ENCODE measurements around the gene BAZ2B. TPM values are rescaled to one million over a fixed set of nuclear protein-coding genes. Genes with fewer than 3 reads are reported as not detected.

BAZ2B gene
- total RNA-seq, 1 donor from 2014 or later = 68.8 TPM

DNA sequence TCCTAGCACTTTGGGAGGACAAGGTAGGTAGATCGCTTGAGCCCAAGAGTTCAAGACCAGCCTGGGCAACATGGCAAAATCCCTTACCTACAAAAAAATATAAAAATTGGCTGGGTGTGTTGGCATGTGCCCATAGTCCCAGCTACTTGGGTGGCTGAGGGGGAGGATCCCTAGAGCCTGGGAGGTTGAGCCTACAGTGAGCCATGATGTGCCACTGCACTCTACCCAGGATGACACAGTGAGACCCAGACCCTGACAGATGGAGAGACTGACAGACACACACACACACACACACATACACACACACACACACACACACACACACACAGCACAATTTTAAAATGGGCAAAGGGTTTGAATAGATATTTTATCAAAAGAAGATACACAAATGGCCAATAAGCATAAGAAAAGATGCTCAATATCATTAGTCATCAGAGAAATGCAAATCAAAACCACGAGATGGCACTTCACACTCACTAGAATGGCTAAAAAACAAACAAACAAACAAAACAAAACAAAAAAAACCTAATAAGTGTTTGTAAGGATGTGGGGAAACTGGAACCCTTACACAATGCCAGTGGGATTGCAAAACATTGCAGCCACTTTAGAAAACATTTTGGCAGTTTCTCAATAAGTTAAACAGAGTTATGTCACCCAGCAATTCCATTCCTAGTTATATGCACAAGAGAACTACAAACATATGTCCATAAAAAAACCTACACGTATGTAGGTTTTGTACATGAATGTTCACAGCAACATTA is 42.3 kb downstream of the BAZ2B start:
- DNase-seq (ENCODE audit: low read depth in 2 of 2) = no peak

DNA sequence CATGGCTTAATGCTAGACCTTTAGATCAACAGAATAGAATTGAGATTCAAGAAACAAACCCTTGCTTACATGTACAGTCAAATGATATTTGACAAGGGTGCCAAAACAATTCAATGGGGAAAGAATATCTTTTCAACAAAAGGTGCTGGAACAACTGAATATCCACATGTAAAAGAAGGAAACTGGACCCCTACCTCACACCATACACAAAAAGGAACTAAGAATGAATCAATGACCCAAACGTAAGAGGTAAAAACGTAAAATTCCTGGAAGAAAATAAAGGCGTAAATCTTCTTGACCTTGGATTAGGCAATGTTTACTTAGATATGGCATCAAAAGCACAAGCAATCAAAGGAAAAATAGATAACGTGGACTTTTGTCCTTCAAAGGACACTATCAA is 43.1 kb downstream of the BAZ2B start:
- no peak for DNase-seq (ENCODE audit: low read depth in 2 of 2)

DNA sequence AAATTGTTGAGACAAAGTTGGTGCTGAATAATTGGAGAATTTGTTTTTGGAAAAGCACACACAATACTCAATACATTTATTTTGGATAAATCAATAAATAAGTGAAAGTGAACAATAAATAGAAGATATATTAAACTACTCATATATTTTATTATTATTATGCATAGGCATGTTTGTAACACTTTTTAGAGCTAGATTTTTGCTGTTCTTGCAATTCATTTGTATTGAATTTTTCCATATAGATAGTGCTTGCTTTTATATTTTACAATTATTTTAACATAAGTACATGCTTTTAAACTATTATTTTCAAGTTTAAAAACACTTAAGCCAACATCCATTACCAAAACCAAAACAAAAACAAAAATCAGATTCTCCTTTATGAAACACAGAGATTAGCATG is 43.9 kb downstream of the BAZ2B start:
- DNase-seq (ENCODE audit: low read depth in 2 of 2) = no peak

DNA sequence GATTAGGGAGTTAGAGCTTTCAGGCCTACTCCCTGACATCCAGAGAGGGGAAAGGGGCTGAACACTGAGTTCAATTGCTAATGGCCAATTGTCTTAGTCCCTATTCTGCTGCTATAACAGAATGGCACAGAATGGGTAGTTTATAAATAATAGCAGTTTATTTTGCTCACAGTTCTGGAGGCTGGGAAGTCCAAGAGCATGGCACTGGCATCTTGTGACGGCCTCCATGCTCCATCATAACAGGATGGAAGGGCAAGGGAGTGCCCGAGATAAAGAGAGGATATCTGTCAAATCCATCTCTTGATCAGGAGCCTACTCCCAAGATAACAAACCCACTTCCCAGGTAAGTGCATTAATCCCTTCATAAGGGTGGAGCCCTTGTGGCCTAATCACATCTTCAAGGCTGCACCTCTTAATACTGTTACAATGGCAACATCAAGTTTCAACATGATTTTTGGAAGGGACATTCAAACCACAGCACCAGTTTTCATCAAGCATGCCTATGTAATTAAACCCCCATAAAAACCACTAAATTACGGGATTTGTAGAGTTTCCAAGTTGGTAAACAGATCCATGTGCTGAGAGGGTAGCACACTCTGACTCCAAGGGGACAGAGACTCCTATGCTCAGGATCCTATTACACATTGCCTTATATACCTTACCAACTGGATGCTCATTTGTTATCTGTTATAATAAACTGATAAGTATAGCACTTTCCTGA is 44.6 kb downstream of the BAZ2B start:
- no peak for DNase-seq (ENCODE audit: low read depth in 2 of 2)

DNA sequence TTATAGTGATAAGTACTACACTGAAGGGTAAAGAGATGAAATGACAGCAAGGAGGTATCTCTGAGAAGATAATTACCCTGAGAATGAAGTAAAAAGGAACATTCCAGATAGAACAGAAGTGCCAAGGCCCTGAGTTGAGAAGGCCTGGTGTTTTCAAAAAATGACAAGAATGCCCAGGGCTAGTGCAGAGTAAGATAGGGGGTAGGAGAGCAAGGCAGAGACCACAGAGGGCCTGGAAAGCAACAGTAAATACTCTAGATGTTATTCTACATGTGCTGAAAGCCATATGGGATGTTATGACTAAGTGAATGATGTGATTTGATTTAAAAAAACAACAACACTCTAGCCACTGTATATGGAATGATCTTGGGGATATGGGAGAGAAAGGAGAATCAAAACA is 52.3 kb downstream of the BAZ2B start:
- DNase-seq (ENCODE audit: low read depth in 2 of 2) = no peak

DNA sequence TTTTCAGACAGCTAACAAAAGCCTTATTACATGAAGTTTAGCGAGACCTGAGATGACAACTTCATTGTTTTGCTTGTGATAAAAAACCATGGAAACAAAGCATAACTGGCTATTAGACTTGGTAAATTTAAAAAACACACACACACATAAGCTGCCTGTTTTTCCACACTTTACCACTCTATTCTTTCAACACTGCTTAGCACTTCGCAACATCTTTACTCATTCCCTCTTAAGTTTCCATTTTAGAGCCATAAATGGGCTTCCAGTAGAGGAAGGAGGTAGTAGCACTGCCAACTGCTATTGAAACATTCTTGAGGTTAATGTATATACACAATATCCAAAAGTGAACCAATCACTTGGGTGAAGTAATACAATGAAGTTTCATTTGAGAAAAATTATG is 54.1 kb downstream of the BAZ2B start:
- peak in 1 of 2 donors; percentile 15 for DNase-seq (ENCODE audit: low read depth in 2 of 2)

DNA sequence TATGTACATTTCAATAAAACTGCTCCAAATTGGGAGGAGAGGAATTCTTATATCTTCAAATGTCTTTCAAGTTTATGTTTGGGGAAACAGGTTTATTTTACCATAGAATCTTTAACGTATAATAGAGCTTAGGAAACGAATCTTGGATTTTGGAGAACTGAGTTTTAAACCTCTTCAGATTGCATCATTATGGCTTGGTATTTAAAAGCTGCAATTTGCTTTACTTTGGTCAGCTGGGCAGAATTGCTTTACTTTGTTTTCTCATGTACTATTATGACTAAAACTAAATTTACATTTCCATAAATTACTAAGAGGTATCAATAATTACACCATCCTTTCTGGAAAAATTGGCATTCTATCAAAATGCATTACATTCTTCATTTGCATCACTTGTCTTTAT is 54.6 kb downstream of the BAZ2B start:
- DNase-seq (ENCODE audit: low read depth in 2 of 2) = no peak

DNA sequence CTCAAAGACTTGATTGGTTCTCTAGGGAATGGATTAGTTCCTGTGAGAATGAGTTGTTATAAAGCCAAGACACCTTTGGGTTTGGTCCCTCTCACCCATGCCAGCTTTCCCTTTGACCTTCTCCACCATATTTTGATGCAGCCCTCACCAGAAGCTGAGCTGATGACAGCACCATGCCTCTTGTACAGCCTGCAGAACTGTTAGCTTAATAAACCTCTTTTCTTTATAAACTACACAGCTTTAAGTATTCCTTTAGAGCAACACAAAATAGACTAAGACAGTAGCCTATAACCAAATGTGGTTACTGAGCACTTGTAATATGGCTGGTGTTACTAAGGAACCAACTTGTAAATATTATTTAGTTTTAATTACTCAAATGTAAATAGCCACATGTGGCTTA is 55.1 kb downstream of the BAZ2B start:
- DNase-seq (ENCODE audit: low read depth in 2 of 2) = no peak

DNA sequence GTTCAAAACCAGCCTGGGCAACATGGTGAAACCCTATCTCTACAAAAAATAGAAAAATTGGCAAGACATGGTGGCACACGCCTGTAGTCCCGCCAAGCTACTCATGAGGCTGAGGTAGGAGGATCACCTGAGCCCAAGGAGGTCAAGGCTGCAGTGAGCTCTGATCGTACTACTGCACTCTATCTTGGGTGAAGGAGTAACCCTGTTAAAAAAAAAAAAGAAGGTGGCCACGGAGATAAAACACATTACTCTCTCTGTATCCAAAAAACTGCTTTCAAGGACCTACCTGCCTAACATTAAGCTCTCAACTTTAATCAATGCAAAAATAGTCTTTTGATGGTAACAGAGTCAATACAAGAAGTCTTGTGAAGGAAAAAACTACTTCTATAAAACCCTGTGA is 57.3 kb downstream of the BAZ2B start:
- DNase-seq (ENCODE audit: low read depth in 2 of 2) = no peak

DNA sequence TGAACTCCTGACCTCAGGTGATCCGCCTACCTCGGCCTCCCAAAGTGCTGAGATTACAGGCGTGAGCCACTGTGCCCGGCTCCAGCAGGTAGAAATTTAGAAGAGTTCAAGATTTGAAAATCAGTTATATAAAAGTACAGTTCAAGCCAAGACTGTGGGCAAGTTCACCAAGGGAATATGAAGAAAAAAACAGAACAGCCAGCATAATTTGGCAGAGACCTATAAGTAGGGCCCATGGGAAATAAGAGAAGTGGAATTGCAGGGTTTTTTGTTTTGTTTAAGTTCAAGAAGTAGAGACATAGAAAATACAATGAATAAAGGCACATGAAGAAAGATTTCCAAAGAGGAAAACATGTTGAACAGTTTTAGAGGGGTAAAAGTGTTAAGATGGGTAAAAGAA is 57.9 kb downstream of the BAZ2B start:
- no peak for DNase-seq (ENCODE audit: low read depth in 2 of 2)

DNA sequence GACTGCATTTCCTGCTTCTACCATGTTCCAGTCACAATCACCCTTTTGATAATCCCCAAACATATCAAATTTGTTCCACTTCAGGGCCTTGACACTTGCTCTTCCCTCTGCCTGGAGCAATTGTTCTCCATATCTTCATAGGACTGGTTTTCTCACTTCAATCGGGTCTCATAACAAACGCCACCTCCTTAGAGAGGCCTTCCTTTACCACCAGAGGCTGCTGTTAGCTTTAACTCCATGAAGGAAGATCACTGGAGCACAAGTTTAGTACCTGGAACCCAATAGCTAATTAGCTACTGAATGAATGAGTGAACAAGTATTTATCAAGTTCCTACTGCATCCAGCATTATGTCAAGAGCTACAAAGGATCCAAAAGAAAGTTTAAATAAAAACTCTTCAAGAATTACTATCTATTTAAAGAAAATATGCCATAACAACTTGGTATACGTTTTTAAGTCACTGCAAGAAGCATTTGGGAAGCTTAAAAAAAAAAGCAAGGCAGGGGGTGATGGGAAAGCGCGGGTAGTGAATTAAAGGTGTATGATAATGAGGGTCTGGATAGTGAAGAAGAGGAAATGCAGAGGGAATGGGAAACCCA is 58.8 kb downstream of the BAZ2B start:
- peak; percentile 9 to 14 for DNase-seq (ENCODE audit: low read depth in 2 of 2)

DNA sequence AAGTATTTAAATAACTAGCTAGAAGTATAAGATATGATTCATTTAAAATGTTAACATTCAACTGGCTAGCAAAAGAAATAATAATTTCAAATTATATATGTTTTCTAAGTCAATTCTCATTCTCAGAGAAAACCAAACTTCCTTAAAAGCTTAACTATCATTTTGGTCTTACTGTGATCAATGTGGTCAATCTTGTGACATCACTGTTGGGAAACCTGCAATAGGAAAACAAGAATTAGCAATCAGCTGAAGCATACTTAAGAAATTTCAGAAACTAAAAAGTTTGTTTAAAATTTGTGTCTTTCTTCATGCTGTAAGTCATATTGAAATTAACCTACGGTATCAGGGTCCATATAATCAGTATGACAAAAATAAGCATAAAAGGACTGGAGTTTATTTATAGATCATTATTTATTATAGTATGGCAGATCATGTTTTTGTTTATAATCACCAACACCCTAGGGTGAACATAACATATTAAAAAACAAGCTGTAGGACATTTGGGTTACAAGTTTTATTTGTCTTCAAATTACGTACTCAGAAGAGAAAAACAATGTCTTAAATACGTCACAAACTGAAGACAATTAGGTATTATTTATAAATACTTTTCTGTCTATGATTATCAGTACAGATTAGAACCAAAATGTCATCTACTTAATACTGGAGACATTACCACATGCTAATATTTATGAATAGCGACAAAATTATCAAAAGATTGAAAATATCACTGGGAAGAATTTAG is 60.5 kb downstream of the BAZ2B start:
- DNase-seq (ENCODE audit: low read depth in 2 of 2) = no peak

DNA sequence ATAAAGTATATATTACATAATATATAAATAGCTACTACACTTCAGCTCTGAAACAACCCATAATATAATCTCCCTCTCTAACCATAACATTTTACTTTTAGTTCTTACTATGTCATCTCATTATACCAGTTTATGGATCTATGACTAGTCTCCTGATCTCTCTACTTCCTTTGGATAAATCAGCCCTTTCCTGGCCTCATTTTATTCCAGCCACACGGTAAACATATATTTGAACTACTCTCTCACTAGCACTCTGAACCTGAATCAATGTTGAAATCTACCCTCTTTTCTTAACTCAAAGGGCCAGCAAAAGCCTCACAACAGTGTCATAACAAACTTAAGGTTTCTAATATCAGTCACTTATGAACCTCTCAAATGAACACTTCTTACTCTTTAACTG is 62.6 kb downstream of the BAZ2B start:
- DNase-seq (ENCODE audit: low read depth in 2 of 2) = peak in 1 of 2 donors; percentile 14

DNA sequence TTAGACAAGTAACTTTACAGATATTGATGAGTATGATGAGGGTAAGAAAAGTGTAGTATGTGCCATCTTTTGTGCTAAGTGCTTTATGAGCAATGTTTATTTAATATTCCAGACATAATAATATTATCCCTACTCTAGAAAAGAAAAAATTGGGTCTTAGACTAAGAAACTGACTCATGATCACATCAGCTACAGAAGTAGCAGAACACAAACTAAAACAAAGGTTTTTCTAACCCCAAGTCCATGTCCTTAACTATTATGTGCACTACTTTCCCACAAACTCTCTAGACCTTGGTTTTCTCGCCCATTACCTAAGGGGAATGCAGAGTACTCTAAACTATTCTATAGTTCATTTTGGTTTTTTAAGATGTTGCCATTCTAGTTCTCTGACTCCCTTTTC is 64.5 kb downstream of the BAZ2B start:
- DNase-seq (ENCODE audit: low read depth in 2 of 2) = peak in 1 of 2 donors; percentile 8

DNA sequence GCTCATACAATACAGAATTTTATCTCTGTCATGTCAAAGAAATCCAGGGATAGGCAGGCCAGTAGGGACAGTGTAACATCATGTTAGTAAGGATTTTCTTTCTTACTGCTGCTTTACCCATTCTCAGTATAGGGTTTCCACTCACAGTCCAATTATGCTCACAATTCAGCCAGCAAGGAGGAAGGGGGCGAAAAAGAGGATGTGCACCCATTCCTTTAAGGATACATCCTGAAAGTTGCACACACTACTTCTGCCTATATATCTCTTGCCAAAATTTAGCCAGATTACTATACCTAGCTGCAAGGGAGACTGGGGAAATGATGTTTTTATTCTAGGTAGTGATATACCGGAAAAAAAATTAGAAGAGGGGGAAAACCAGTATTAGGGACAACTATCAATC is 66.1 kb downstream of the BAZ2B start:
- DNase-seq (ENCODE audit: low read depth in 2 of 2) = no peak

DNA sequence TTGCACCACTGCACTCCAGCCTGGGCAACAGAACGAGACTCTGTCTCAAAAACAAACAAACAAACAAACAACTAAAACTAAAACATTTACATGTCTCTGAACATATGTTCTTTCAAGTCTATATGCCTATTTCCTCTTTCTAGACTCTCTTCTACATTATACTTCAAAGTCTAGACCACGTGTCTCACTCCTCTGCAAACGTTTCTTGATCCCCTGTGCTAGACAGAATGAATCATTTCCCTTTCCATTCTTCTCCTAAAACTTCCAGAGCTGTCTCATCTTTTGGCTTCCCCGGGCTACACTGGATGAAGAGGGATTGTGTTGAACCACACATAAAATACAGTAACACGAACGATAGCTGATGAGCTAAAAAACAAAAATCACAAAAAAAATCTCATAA is 67.1 kb downstream of the BAZ2B start:
- DNase-seq (ENCODE audit: low read depth in 2 of 2) = peak in 1 of 2 donors; percentile 80

DNA sequence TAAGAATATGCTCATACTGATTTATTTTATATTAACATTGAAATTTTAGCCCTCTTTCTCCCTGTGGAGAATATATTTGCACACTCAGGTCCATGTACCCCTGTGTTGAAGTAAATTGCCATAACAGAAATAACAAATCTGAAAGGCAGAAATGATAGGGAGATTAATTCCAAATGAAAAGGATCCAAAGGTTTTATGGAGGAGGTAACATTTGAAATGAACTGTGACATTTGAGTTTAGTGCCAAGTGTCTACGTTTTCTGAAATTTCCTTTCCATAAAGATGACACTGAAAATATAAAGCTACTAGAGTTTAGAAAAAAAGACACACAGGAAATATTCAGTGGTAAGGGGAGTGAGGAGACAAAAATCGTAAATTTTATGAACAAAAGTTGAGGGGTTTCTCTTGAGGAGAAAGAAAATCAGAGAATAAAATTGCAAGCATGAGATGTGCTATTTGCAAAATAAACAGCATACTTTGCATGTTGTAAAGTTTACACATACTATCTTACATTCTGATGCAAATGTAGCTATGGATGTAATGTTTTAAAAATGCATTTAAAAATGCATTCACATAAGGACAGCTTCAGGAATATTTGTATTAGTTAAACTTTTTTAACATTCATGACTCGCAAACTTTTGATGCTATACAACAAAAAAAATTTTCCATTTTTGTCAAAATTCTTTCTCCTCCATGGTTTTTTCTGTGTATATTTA is 69.5 kb downstream of the BAZ2B start:
- DNase-seq (ENCODE audit: low read depth in 2 of 2) = no peak

DNA sequence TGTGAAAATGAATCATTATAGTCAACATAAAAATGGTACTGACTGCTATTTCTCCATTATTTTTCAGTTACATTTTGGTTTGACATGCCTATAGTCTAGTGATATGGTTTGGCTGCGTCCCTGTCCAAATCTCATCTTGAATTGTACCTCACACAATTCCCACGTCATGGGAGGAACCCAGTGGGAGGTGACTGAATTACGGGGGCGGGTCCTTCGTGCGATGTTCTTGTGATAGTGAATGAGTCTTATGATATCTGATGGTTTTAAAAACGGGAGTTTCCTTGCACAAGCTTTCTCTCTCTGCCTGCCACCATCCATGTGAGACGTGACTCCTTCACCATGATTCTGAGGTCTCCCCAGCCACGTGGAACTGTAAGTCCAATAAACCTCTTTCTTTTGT is 70.3 kb downstream of the BAZ2B start:
- DNase-seq (ENCODE audit: low read depth in 2 of 2) = no peak

DNA sequence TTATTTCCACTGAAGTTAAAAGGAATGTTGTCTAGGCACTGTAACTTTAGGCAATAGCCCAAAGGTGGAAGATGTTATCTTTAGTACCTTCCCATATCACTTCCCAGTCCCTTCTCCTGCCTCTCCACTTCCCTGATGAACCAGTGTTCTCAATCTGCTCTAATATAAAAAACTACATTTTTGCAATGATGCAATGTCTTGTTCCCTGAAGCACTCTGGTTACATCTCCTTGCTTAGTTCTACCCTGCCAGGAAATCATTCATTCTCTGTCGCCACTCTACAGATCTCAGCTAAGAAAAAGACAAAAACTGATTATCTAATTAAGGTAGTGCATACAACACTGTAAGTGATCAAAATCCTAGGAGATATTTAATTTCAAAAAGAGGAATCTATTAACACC is 71.3 kb downstream of the BAZ2B start:
- DNase-seq (ENCODE audit: low read depth in 2 of 2) = no peak

DNA sequence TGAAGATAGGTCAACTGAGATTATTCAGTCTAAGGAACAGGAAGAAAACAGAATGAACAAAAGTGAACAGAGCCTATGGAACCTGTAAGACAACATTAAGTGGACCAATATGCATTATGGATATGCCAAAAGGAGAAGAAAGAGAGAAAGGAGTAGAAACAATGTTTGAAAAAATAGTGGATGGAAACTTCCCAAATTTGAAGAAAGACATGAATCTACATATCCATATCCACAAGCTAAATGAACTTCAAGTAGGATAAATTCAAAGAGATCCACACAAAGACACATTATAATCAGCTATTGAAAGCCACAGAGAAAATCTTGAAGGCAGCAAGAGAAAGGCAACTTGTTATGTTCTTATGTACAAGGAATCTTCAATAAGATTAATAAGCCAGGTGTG is 74.2 kb downstream of the BAZ2B start:
- DNase-seq (ENCODE audit: low read depth in 2 of 2) = no peak

DNA sequence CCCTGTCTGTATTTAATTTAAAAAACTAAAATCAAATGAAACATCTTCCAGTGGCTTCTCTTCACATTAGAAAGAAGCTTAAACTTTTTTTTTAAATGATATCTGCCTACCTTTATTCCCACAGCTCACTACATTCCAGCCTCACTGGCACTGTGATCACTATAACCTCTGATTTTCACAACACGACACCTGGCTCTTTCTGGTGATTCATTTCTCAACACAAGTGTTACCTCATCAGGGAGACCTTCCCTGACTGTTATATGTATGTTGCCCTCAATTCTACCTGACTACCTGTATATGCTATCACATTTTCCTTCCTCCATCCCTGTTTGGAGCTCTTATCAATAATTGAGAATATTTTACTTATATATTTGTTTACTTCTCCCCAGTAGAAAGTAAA is 76.6 kb downstream of the BAZ2B start:
- no peak for DNase-seq (ENCODE audit: low read depth in 2 of 2)

DNA sequence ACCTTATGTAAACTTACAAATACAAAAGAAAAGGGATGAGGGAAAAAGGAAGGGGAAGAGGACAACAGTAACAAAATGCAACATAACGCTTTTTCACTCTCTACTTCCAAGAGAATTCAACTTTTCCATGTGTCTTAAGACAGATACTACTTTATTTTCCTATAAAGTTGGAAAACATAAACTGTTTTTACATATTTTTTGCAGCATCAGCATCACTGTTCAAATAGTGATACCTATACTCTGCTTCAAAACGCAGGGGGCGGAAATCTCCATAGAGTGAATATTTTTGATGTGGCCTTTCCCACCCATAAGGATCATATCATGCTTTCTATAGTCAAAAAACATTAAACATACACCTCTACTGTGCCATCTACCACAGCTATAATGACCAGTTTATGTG is 77.5 kb downstream of the BAZ2B start:
- DNase-seq (ENCODE audit: low read depth in 2 of 2) = no peak

All from lung microvascular endothelial cell (primary cell).